Neural cell (in vitro differentiated cells): ENCODE data around the gene ZNF445. TPM values are rescaled to one million over a fixed set of nuclear protein-coding genes. Genes with fewer than 3 reads are reported as not detected.

Source experiments
- H2AFZ ChIP-seq: fragments of 200-600, 300-800 bp; sonication (generic), shearing (Covaris generic); 2 replicates; pipeline ENCODE4 v1.6.0; 2014; ENCODE audit warnings: low read depth, mild to moderate bottlenecking, antibody characterized with exemption, low read length, moderate library complexity
- H3F3A ChIP-seq: fragments of 200-600 bp; shearing (Covaris generic); 2 replicates; pipeline ENCODE4 v1.6.1; 2016; ENCODE audit warnings: mild to moderate bottlenecking, moderate library complexity, mixed read lengths, antibody characterized with exemption, low read length; ENCODE audit not compliant: insufficient read depth, poor library complexity, severe bottlenecking
- H3K27ac ChIP-seq: fragments of 200-600, 300-800 bp; sonication (generic), shearing (Covaris generic); 2 replicates; pipeline ENCODE4 v1.5.1; 2014; ENCODE audit warnings: mild to moderate bottlenecking, low read length, moderate library complexity
- H3K27me3 ChIP-seq: fragments of 300-800, 200-600 bp; sonication (generic), shearing (Covaris generic); 2 replicates; pipeline ENCODE4 v1.6.0; 2014; ENCODE audit warnings: mild to moderate bottlenecking, low read depth, low read length, moderate library complexity; ENCODE audit not compliant: insufficient read depth
- H3K36me3 ChIP-seq: fragments of 300-800, 200-600 bp; sonication (generic), shearing (Covaris generic); 2 replicates; pipeline ENCODE4 v1.5.1; 2014; ENCODE audit warnings: mild to moderate bottlenecking, antibody characterized with exemption, low read length, moderate library complexity; ENCODE audit not compliant: insufficient read depth
- H3K4me2 ChIP-seq: fragments of 300-800, 200-600 bp; sonication (generic), shearing (Covaris generic); 2 replicates; pipeline ENCODE4 v1.6.0; 2014; ENCODE audit warnings: mild to moderate bottlenecking, low read length
- H3K4me3 ChIP-seq: fragments of 300-800, 200-600 bp; sonication (generic), shearing (Covaris generic); 2 replicates; pipeline ENCODE4 v1.5.1; 2014; ENCODE audit warnings: mild to moderate bottlenecking, low read length, moderate library complexity
- H3K79me2 ChIP-seq: fragments of 200-600 bp; shearing (Covaris generic); replicated peaks from 2 replicates; pipeline ENCODE4 v1.6.0; 2014; ENCODE audit warnings: mild to moderate bottlenecking, low read length, moderate library complexity; ENCODE audit not compliant: insufficient read depth
- H3K9ac ChIP-seq: fragments of 300-800, 200-600 bp; sonication (generic), shearing (Covaris generic); 2 replicates; pipeline ENCODE4 v1.6.1; 2016; ENCODE audit warnings: mild to moderate bottlenecking, low read length, mixed read lengths
- H3K9me2 ChIP-seq: fragments of 200-600 bp; shearing (Covaris generic); 2 replicates; pipeline ENCODE4 v1.6.1; 2016; ENCODE audit warnings: mild to moderate bottlenecking, low read length, mixed read lengths; ENCODE audit not compliant: insufficient read depth
- H3K9me3 ChIP-seq: fragments of 200-600, 300-800 bp; sonication (generic), shearing (Covaris generic); 2 replicates; pipeline ENCODE4 v1.6.1; 2016; ENCODE audit warnings: mild to moderate bottlenecking, mixed run types, low read length, moderate library complexity, mixed read lengths
- H4K20me1 ChIP-seq: fragments of 200-600 bp; shearing (Covaris generic); 2 replicates; pipeline ENCODE4 v1.6.1; 2016; ENCODE audit warnings: mild to moderate bottlenecking, mixed run types; ENCODE audit not compliant: insufficient read depth
- EP300 ChIP-seq: fragments of 450-650 bp; conservative IDR thresholded peaks from 2 replicates; pipeline ENCODE4 v1.6.1; 2014; ENCODE audit warnings: antibody characterized with exemption, mild to moderate bottlenecking, moderate library complexity; ENCODE audit not compliant: poor library complexity, severe bottlenecking
- EZH2 ChIP-seq: fragments of 200-600, 300-800 bp; shearing (Covaris generic), sonication (generic); IDR thresholded peaks from 2 replicates; pipeline ENCODE4 v1.6.1; 2014; ENCODE audit warnings: antibody characterized with exemption, low read length, borderline replicate concordance, mild to moderate bottlenecking; ENCODE audit not compliant: insufficient read depth, poor library complexity, severe bottlenecking
- MXI1 ChIP-seq: fragments of 450-650 bp; conservative IDR thresholded peaks from 2 replicates; pipeline ENCODE4 v1.6.1; 2014; ENCODE audit warnings: antibody characterized with exemption, mild to moderate bottlenecking; ENCODE audit not compliant: poor library complexity, severe bottlenecking
- POLR2AphosphoS5 ChIP-seq: IDR thresholded peaks from 2 replicates; pipeline ENCODE4 v1.6.1; 2012
- RAD21 ChIP-seq: fragments of 450-650 bp; conservative IDR thresholded peaks from 2 replicates; pipeline ENCODE4 v1.6.1; 2014; ENCODE audit warnings: antibody characterized with exemption, mild to moderate bottlenecking, moderate library complexity
- SMC3 ChIP-seq: fragments of 450-650 bp; conservative IDR thresholded peaks from 2 replicates; pipeline ENCODE4 v1.6.1; 2014; ENCODE audit warnings: antibody characterized with exemption, mild to moderate bottlenecking, moderate library complexity; ENCODE audit not compliant: poor library complexity
- TAF1 ChIP-seq: IDR thresholded peaks from 2 replicates; pipeline ENCODE4 v1.6.1; 2012; ENCODE audit warnings: low read depth
- polyA plus RNA-seq: library from polyadenylated mRNA; depleted of rRNA; stranded (reverse); fragments of >200 nt; gene quantifications from 2 replicates; pipeline ENCODE4 v1.2.3, GENCODE V29; 2014
- TF ChIP-seq, protein P1 (sequence below): fragments of 450-650 bp; IDR thresholded peaks from 2 replicates; pipeline ENCODE4 v1.5.1; 2014; ENCODE audit warnings: antibody characterized with exemption, mild to moderate bottlenecking, moderate library complexity; ENCODE audit not compliant: poor library complexity, severe bottlenecking
- TF ChIP-seq, protein P2 (sequence below): IDR thresholded peaks from 2 replicates; pipeline ENCODE4 v1.6.1; 2012; ENCODE audit warnings: borderline replicate concordance

Gene ZNF445
- polyA plus RNA-seq, 1 donor from 2014 or later = 15.8 TPM

DNA sequence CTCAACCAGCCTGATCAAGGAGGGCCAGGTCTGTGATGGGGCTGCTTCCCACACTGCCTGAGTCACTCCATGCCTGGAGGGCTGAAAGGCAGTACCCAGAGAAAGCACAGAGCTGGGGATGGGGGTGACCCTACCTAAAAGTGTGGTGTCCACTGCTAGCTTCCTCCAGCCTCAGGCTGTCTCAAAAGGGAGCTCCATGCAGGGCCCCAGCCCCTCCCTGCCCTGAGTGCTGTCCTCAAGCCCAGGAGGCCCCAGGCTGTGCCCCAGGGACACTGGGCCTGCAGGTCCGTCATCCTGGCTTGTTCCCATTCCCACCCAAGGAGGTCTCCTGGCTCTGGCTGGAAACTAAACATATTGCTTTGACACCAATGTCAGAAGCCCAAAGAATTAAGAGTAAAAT lies 56.8 kb downstream of the ZNF445 start:
- Histone ChIP-seq H3K9ac (no peak overlapping the region), H3K4me2 (no peak overlapping the region), H3K9me2 (no peaks in the 10 kb centered on the region), H3K27me3 (no peaks in the 10 kb centered on the region), H3F3A (no peaks in the 10 kb centered on the region), H3K9me3 (no peaks in the 10 kb centered on the region), H2AFZ (no peak overlapping the region), H3K36me3 (no peaks in the 10 kb centered on the region), H4K20me1 (no peaks in the 10 kb centered on the region), H3K79me2 (no peaks in the 10 kb centered on the region), H3K27ac (no peak overlapping the region), H3K4me3 (no peak overlapping the region)
- no peak for TF ChIP-seq EP300
- no peak for TF ChIP-seq MXI1
- no peak for TF ChIP-seq EZH2
- TF ChIP-seq POLR2AphosphoS5 = no peak
- TF ChIP-seq, protein P1, sequence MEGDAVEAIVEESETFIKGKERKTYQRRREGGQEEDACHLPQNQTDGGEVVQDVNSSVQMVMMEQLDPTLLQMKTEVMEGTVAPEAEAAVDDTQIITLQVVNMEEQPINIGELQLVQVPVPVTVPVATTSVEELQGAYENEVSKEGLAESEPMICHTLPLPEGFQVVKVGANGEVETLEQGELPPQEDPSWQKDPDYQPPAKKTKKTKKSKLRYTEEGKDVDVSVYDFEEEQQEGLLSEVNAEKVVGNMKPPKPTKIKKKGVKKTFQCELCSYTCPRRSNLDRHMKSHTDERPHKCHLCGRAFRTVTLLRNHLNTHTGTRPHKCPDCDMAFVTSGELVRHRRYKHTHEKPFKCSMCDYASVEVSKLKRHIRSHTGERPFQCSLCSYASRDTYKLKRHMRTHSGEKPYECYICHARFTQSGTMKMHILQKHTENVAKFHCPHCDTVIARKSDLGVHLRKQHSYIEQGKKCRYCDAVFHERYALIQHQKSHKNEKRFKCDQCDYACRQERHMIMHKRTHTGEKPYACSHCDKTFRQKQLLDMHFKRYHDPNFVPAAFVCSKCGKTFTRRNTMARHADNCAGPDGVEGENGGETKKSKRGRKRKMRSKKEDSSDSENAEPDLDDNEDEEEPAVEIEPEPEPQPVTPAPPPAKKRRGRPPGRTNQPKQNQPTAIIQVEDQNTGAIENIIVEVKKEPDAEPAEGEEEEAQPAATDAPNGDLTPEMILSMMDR = no peak
- no peak for TF ChIP-seq RAD21
- no peak for TF ChIP-seq SMC3
- TF ChIP-seq, protein P2, sequence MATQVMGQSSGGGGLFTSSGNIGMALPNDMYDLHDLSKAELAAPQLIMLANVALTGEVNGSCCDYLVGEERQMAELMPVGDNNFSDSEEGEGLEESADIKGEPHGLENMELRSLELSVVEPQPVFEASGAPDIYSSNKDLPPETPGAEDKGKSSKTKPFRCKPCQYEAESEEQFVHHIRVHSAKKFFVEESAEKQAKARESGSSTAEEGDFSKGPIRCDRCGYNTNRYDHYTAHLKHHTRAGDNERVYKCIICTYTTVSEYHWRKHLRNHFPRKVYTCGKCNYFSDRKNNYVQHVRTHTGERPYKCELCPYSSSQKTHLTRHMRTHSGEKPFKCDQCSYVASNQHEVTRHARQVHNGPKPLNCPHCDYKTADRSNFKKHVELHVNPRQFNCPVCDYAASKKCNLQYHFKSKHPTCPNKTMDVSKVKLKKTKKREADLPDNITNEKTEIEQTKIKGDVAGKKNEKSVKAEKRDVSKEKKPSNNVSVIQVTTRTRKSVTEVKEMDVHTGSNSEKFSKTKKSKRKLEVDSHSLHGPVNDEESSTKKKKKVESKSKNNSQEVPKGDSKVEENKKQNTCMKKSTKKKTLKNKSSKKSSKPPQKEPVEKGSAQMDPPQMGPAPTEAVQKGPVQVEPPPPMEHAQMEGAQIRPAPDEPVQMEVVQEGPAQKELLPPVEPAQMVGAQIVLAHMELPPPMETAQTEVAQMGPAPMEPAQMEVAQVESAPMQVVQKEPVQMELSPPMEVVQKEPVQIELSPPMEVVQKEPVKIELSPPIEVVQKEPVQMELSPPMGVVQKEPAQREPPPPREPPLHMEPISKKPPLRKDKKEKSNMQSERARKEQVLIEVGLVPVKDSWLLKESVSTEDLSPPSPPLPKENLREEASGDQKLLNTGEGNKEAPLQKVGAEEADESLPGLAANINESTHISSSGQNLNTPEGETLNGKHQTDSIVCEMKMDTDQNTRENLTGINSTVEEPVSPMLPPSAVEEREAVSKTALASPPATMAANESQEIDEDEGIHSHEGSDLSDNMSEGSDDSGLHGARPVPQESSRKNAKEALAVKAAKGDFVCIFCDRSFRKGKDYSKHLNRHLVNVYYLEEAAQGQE = no peak

DNA sequence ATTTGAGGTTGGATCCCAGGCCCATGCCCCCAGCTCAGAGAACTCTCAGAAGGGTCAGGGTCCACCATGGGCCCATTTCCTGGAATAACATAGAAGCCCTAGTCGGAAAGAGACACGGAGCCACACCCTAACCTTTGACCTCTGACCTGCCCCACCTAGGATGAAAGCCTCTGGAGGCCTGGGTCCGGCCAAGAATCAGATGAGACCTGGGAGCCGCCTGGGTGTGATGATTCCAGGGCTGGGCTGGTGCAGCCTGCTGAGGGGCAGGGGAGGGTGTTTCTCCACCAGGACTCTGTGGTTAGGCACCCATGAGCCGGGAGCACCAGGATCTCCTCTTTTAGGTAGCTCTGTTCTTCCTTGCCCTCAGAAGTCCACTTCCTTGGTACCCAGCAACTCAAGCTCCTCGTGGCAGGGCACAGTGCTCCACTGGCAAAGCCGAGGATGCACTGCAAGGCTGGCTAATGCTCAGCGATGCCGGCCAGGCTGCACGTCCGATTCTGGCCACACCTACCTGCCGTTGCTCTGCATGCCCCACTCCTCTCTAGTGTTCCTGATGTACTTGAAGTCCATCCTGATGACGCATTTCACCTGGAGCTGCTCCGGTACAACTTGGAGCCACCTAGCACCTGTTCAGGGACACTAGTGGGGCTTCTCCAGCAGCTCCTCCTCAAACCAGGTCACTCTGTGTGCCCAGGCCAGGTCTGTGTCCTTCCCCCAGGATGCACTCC lies 57.4 kb downstream of the ZNF445 start:
- H4K20me1 ChIP-seq = no peaks in the 10 kb centered on the region
- H3K4me3 ChIP-seq = no peak overlapping the region
- H3K79me2 ChIP-seq = no peaks in the 10 kb centered on the region
- no peaks in the 10 kb centered on the region for H3K9me2 ChIP-seq
- TF ChIP-seq EZH2 (no peak), POLR2AphosphoS5 (no peak), SMC3 (no peak), EP300 (no peak), TAF1 (no peak), MXI1 (no peak), RAD21 (no peak)
- TF ChIP-seq, protein P1 = no peak
- TF ChIP-seq, protein P2 = no peak
- no peaks in the 10 kb centered on the region for H3K9me3 ChIP-seq
- no peak overlapping the region for H3K27ac ChIP-seq
- H3K4me2 ChIP-seq = no peak overlapping the region
- H2AFZ ChIP-seq = no peak overlapping the region
- no peaks in the 10 kb centered on the region for H3K27me3 ChIP-seq
- no peaks in the 10 kb centered on the region for H3F3A ChIP-seq
- no peak overlapping the region for H3K9ac ChIP-seq
- no peaks in the 10 kb centered on the region for H3K36me3 ChIP-seq
